ENCODE results near the gene EPS8L2. TPM values are rescaled to one million over a fixed set of nuclear protein-coding genes. Genes with fewer than 3 reads are reported as not detected.
A peak's percentile ranks its signal among the peaks of the same experiment; 100 is the strongest.
"Not testable (repeated sequence)": the region's sequence is repeated elsewhere in the genome, so short reads cannot be mapped to it uniquely, and the experiment has no call there.

Gene EPS8L2
- total RNA-seq, 4 donors from 2014 or later: 257 to 1,130 (median 322) TPM

DNA sequence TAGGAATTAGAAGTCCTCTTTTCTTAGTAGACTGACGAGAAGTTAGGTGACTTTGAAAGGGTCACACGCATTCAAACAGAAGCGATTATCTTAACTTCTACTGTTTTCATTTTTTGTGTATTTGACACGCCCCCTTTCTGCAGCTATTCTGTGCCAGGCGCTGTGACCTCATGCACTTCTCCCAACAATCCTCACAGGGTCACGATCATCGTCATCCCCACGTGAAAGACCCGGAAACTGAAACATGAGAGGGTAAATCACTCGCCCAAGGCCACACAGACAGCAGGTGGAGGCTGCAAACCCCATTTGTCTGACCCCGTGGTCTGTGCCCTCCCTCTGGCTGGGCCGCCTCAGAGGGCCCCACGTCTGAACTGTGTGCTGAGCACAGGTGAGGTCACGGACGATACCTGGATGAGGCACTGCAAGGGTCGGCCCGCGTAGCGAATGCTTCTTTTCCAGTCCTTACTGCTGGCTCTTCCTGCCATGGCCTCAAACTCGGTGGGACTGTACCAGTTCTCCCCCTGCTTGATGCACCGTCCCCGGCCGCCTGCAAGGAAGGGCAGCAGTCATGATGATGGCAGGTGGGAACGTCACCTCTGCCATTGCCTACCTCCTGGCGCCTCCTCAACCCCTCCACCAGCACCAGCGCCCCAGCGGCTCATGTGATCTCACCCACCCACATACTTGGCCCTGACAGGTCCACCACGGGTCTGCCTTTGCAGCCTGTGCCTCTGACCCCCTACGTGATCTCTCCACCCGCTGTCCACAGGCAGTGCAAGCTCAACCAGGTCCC is 19.4 kb upstream of the EPS8L2 start:
- 93 to 94% methylated on average over 7 to 27 of the region's 30 CpGs for WGBS, 2 donors (ENCODE audit: low coverage in 1 of 2)
- H3K36me3 ChIP-seq: peaks cover 0 to 27% (median 12%) of the 10 kb centered on the region in 4 donors

GRCh38 chr11:687751-688150 is 18.3 kb upstream of the EPS8L2 start:
- WGBS, 2 donors (ENCODE audit: low coverage in 1 of 2): 70 to 89% methylated on average over 2 to 13 of the region's 13 CpGs
- Histone ChIP-seq H3K4me1 (peaks cover 0 to 12% (median 10%) of the 10 kb centered on the region in 4 donors), H3K27me3 (no peaks in the 10 kb centered on the region), H3K4me3 (no peak overlapping the region), H3K9me3 (no peaks in the 10 kb centered on the region), H3K36me3 (peaks cover 0 to 27% (median 12%) of the 10 kb centered on the region in 4 donors), H3K27ac (no peak overlapping the region)
- intact Hi-C loops (cut with DNase I; ENCODE audit: low total_unique reads) (no loop called here), in situ Hi-C loops (cut with MboI; ENCODE audit: low pct_ligation_motif_present in 1 of 4, low pct_unique_long_range_greater_than_20kb in 1 of 4, low sequenced_read_pairs in 3 of 4) (no loop called here)
- no peak for DNase-seq
- no peak for TF ChIP-seq POLR2AphosphoS5 (IDR thresholded peaks at IDR 0.05)
- TF ChIP-seq POLR2A (IDR thresholded peaks at IDR 0.05): no peak
- no peak for TF ChIP-seq EP300 (IDR thresholded peaks at IDR 0.05; ENCODE audit: low read depth)
- TF ChIP-seq CTCF (IDR thresholded peaks at IDR 0.05): no peak

More for the DNA sequence above, 19.4 kb upstream of the EPS8L2 start:
- Histone ChIP-seq H3K27me3 (no peaks in the 10 kb centered on the region), H3K4me3 (no peak overlapping the region), H3K9me3 (no peaks in the 10 kb centered on the region), H3K4me1 (peaks cover 0 to 11% (median 5%) of the 10 kb centered on the region in 4 donors), H3K27ac (no peak overlapping the region)
- in situ Hi-C loops (cut with MboI; ENCODE audit: low pct_ligation_motif_present in 1 of 4, low pct_unique_long_range_greater_than_20kb in 1 of 4, low sequenced_read_pairs in 3 of 4): no loop called here
- no peak for DNase-seq
- intact Hi-C loops (cut with DNase I; ENCODE audit: low total_unique reads): no loop called here
- TF ChIP-seq POLR2A (IDR thresholded peaks at IDR 0.05) (no peak), POLR2AphosphoS5 (IDR thresholded peaks at IDR 0.05) (no peak), CTCF (IDR thresholded peaks at IDR 0.05) (no peak), EP300 (IDR thresholded peaks at IDR 0.05; ENCODE audit: low read depth) (no peak)

DNA sequence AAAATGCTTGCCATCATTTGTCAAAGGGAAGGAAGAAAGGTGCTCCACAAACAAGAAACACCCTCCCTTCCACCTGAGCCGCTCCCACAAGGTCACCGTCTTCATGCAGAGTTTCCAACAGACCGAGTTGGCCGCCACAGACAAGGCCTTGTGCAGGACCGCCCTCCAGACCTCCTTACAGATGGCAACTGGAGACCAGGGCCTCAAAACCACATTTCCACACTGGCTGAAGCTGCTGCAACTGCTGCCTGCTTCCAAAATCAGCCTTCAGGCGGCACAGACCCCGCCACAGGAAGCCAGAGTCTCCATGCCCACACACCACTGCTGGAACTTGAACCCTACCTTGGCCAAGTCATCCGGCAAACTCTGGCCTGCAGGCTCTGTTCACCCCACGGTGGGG is 17.4 kb upstream of the EPS8L2 start:
- Histone ChIP-seq H3K36me3 (peaks cover 0 to 24% (median 10%) of the 10 kb centered on the region in 4 donors), H3K4me1 (peaks cover 5 to 19% (median 16%) of the 10 kb centered on the region in 4 donors), H3K9me3 (no peaks in the 10 kb centered on the region), H3K27ac (no peak overlapping the region), H3K27me3 (no peaks in the 10 kb centered on the region), H3K4me3 (no peak overlapping the region)
- in situ Hi-C loops (cut with MboI; ENCODE audit: low pct_ligation_motif_present in 1 of 4, low pct_unique_long_range_greater_than_20kb in 1 of 4, low sequenced_read_pairs in 3 of 4) (no loop called here), intact Hi-C loops (cut with DNase I; ENCODE audit: low total_unique reads) (no loop called here)
- no peak for TF ChIP-seq POLR2A (IDR thresholded peaks at IDR 0.05)
- TF ChIP-seq POLR2AphosphoS5 (IDR thresholded peaks at IDR 0.05): no peak
- TF ChIP-seq CTCF (IDR thresholded peaks at IDR 0.05): no peak
- TF ChIP-seq EP300 (IDR thresholded peaks at IDR 0.05; ENCODE audit: low read depth): no peak
- WGBS, 2 donors (ENCODE audit: low coverage in 1 of 2): 89 to 90% methylated on average over 2 to 9 of the region's 9 CpGs
- no peak for DNase-seq

DNA sequence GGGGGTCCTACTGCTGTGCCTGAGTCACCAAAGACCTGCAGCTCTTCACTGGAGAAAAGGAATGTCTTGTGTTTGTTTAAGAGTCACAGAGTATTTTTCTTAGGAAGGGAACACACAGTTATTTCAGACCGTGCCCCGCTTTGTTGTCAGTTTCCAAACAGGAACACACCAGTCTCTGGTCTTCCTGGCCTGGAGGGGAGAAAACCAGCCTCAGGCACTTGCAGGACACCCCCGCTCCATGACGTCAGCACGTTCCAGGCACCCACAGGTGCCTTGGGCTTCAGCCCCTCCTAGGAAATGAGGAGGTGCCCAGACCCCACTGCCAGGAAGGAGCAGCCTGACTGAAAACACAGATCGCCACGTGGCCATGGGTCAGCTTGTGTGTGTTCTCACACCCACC is 16.4 kb upstream of the EPS8L2 start:
- Histone ChIP-seq H3K4me1 (peaks cover 14 to 28% (median 25%) of the 10 kb centered on the region in 4 donors), H3K36me3 (peaks cover 0 to 15% (median 6%) of the 10 kb centered on the region in 4 donors), H3K4me3 (no peak overlapping the region), H3K27me3 (no peaks in the 10 kb centered on the region), H3K27ac (no peak overlapping the region), H3K9me3 (no peaks in the 10 kb centered on the region)
- intact Hi-C loops (cut with DNase I; ENCODE audit: low total_unique reads) (no loop called here), in situ Hi-C loops (cut with MboI; ENCODE audit: low pct_ligation_motif_present in 1 of 4, low pct_unique_long_range_greater_than_20kb in 1 of 4, low sequenced_read_pairs in 3 of 4) (no loop called here)
- DNase-seq: no peak
- 92% methylated on average over 7 of the region's 7 CpGs; no CpG with 5 or more reads in 1 of the 2 donors for WGBS, 2 donors (ENCODE audit: low coverage in 1 of 2)
- TF ChIP-seq POLR2AphosphoS5 (IDR thresholded peaks at IDR 0.05): no peak
- TF ChIP-seq POLR2A (IDR thresholded peaks at IDR 0.05): no peak
- TF ChIP-seq EP300 (IDR thresholded peaks at IDR 0.05; ENCODE audit: low read depth): no peak
- TF ChIP-seq CTCF (IDR thresholded peaks at IDR 0.05): no peak

DNA sequence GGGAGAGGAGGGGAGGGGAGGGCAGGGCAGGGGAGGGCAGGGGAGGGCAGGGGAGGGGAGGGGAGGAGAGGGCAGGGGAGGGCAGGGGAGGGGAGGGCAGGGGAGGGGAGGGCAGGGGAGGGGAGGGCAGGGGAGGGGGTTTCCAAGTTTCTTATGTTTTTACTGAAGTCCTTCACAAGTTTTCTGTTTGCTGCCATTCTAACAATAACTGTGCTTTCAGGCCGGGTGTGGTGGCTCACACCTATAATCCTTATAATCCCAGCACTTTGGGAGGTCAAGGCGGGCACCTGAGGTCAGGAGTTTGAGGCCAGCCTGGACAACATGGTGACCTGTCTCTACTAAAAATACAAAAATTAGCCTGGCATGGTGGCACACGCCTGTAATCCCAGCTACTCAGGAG is 15.8 kb upstream of the EPS8L2 start:
- H3K27ac ChIP-seq: peak overlapping the region in 3 of 4 donors; percentile 53 to 66 (median 60)
- H3K36me3 ChIP-seq; H3K9me3 ChIP-seq; intact Hi-C loops (cut with DNase I; ENCODE audit: low total_unique reads); in situ Hi-C loops (cut with MboI; ENCODE audit: low pct_ligation_motif_present in 1 of 4, low pct_unique_long_range_greater_than_20kb in 1 of 4, low sequenced_read_pairs in 3 of 4); H3K4me3 ChIP-seq; H3K27me3 ChIP-seq; DNase-seq: not testable (repeated sequence)
- peaks cover 14 to 29% (median 26%) of the 10 kb centered on the region in 4 donors for H3K4me1 ChIP-seq
- 94% methylated on average over 3 of the region's 3 CpGs; no CpG with 5 or more reads in 1 of the 2 donors for WGBS, 2 donors (ENCODE audit: low coverage in 1 of 2)
